HEK293 (cell line): ENCODE data around the gene ZNF776.

Experiments used
- CTCF ChIA-PET: fragments of 350-600 bp; formaldehyde crosslinking; extraction: SDS; loops from one replicate; lab custom pipeline; 2021; ENCODE audit warnings: antibody characterized with exemption; lab: Yijun Ruan, JAX
- POLR2A ChIA-PET: fragments of 300-600 bp; formaldehyde crosslinking; extraction: SDS; loops from one replicate; lab custom pipeline; 2020; ENCODE audit warnings: antibody characterized with exemption, inconsistent platforms; lab: Yijun Ruan, JAX
- H3K27ac ChIP-seq: fragments of 200-500 bp; sonication (Bioruptor generic); 2 replicates; pipeline ENCODE4 v1.5.1; 2014; ENCODE audit warnings: low read depth, low read length, control low read depth, inconsistent platforms; ENCODE audit errors: extremely low read depth
- H3K36me3 ChIP-seq, 2 experiments: fragments of 200-500 bp in 1 of 2; sonication (Bioruptor generic) in 1 of 2; 1 replicate in 1 of 2; 2 replicates in 1 of 2; pipeline ENCODE4 v1.5.1; 2014 to 2017; ENCODE audit warnings: inconsistent platforms in 2 of 2, low read length in 2 of 2; ENCODE audit not compliant: control insufficient read depth in 2 of 2, insufficient read depth in 1 of 2
- H3K4me1 ChIP-seq: fragments of 200-500 bp; sonication (Bioruptor generic); 2 replicates; pipeline ENCODE4 v1.5.1; 2014; ENCODE audit warnings: mild to moderate bottlenecking, low read length, inconsistent platforms; ENCODE audit not compliant: control insufficient read depth, insufficient read depth
- H3K4me3 ChIP-seq: 2 replicates; pipeline ENCODE4 v1.5.1; 2011; ENCODE audit warnings: low read depth, mild to moderate bottlenecking, control low read depth, low read length, moderate library complexity
- H3K9me3 ChIP-seq: fragments of 200-500 bp; sonication (Bioruptor generic); 2 replicates; pipeline ENCODE4 v1.5.1; 2014; ENCODE audit warnings: low read depth, low read length, inconsistent platforms; ENCODE audit not compliant: control insufficient read depth, insufficient read depth
- BCL11B ChIP-seq: fragments of 450-650 bp; formaldehyde crosslinking; IDR thresholded peaks from 2 replicates; pipeline ENCODE4 v1.5.1; 2016; ENCODE audit warnings: low read depth, missing biosample characterization, missing genetic modification characterization
- PRDM1 ChIP-seq: fragments of 450-650 bp; formaldehyde crosslinking; IDR thresholded peaks from 2 replicates; pipeline ENCODE4; 2016; ENCODE audit warnings: missing biosample characterization, missing genetic modification characterization
- SETDB1 ChIP-seq: IDR thresholded peaks from one replicate; pipeline ENCODE4 v1.6.1; 2017; ENCODE audit warnings: mild to moderate bottlenecking, low read length, moderate library complexity, mixed read lengths; ENCODE audit not compliant: insufficient read length
- WT1 ChIP-seq: fragments of 450-650 bp; formaldehyde crosslinking; IDR thresholded peaks from 2 replicates; pipeline ENCODE4 v1.5.1; 2016; ENCODE audit warnings: missing biosample characterization, missing genetic modification characterization
- ZNF146 ChIP-seq: fragments of 450-650 bp; formaldehyde crosslinking; IDR thresholded peaks from 2 replicates; pipeline ENCODE4 v1.5.1; 2016; ENCODE audit warnings: missing biosample characterization, missing genetic modification characterization
- ZNF2 ChIP-seq: fragments of 450-650 bp; formaldehyde crosslinking; IDR thresholded peaks from 2 replicates; pipeline ENCODE4 v1.5.1; 2016; ENCODE audit warnings: missing biosample characterization, missing genetic modification characterization
- ZNF24 ChIP-seq: fragments of 450-650 bp; formaldehyde crosslinking; IDR thresholded peaks from 2 replicates; pipeline ENCODE4 v1.5.1; 2016; ENCODE audit warnings: missing biosample characterization, missing genetic modification characterization
- ZNF37A ChIP-seq: fragments of 450-650 bp; IDR thresholded peaks from 2 replicates; pipeline ENCODE4 v1.5.1; 2018; ENCODE audit warnings: missing biosample characterization, missing genetic modification characterization
- ZNF518A ChIP-seq: fragments of 450-650 bp; formaldehyde crosslinking; conservative IDR thresholded peaks from 2 replicates; pipeline ENCODE4 v1.5.1; 2016; ENCODE audit warnings: low read depth, missing biosample characterization, missing genetic modification characterization
- ZNF521 ChIP-seq: fragments of 450-650 bp; formaldehyde crosslinking; IDR thresholded peaks from 2 replicates; pipeline ENCODE4 v1.5.1; 2017; ENCODE audit warnings: missing biosample characterization, mild to moderate bottlenecking, missing genetic modification characterization
- ZNF549 ChIP-seq: fragments of 450-650 bp; IDR thresholded peaks from 2 replicates; pipeline ENCODE4 v1.5.1; 2018; ENCODE audit warnings: missing biosample characterization, missing genetic modification characterization, mild to moderate bottlenecking, inconsistent platforms, moderate library complexity
- ZNF747 ChIP-seq: fragments of 450-650 bp; formaldehyde crosslinking; IDR thresholded peaks from 2 replicates; pipeline ENCODE4 v1.5.1; 2016; ENCODE audit warnings: missing biosample characterization, missing genetic modification characterization
- TF ChIP-seq, protein P1 (sequence below): fragments of 450-650 bp; formaldehyde crosslinking; IDR thresholded peaks from 2 replicates; pipeline ENCODE4 v1.5.1; 2016; ENCODE audit warnings: missing biosample characterization, missing genetic modification characterization
- TF ChIP-seq, protein P2 (sequence below): fragments of 450-650 bp; IDR thresholded peaks from 2 replicates; pipeline ENCODE4 v1.5.1; 2018; ENCODE audit warnings: missing biosample characterization, mild to moderate bottlenecking, missing genetic modification characterization
- TF ChIP-seq, protein P3 (sequence below): fragments of 450-650 bp; formaldehyde crosslinking; IDR thresholded peaks from 2 replicates; pipeline ENCODE4 v1.5.1; 2016; ENCODE audit warnings: missing biosample characterization, missing genetic modification characterization

Gene ZNF776

DNA sequence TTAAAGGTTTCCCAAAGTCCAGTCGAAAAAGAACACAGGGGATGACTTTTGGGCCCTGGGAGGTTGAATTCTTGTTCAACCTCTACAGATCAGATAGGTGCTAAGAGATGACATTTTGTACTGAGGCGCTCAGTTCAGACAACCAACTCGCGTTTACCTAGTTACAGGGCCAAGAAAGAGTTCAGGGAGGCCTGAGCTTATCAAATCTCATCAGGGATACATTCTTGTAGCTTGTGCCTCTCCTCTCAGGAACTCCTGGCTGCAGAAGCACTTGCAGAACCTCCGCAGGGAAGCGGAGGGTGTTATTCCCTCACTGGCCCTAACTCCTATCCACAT is 825 bp downstream of the ZNF776 start (continued):
- no peak for TF ChIP-seq ZNF747
- TF ChIP-seq ZNF24 (tag by site-specific recombination), result no peak
- TF ChIP-seq PRDM1 (tag by site-specific recombination), result no peak
- TF ChIP-seq, protein P1, sequence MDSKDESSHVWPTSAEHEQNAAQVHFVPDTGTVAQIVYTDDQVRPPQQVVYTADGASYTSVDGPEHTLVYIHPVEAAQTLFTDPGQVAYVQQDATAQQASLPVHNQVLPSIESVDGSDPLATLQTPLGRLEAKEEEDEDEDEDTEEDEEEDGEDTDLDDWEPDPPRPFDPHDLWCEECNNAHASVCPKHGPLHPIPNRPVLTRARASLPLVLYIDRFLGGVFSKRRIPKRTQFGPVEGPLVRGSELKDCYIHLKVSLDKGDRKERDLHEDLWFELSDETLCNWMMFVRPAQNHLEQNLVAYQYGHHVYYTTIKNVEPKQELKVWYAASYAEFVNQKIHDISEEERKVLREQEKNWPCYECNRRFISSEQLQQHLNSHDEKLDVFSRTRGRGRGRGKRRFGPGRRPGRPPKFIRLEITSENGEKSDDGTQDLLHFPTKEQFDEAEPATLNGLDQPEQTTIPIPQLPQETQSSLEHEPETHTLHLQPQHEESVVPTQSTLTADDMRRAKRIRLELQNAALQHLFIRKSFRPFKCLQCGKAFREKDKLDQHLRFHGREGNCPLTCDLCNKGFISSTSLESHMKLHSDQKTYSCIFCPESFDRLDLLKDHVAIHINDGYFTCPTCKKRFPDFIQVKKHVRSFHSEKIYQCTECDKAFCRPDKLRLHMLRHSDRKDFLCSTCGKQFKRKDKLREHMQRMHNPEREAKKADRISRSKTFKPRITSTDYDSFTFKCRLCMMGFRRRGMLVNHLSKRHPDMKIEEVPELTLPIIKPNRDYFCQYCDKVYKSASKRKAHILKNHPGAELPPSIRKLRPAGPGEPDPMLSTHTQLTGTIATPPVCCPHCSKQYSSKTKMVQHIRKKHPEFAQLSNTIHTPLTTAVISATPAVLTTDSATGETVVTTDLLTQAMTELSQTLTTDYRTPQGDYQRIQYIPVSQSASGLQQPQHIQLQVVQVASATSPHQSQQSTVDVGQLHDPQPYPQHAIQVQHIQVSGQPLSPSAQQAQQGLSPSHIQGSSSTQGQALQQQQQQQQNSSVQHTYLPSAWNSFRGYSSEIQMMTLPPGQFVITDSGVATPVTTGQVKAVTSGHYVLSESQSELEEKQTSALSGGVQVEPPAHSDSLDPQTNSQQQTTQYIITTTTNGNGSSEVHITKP (tag by site-specific recombination), result no peak
- TF ChIP-seq ZNF549 (tag by site-specific recombination), result no peak
- TF ChIP-seq ZNF521 (tag by site-specific recombination), result no peak
- no peak for TF ChIP-seq ZNF37A (tag by site-specific recombination)
- TF ChIP-seq, protein P2, sequence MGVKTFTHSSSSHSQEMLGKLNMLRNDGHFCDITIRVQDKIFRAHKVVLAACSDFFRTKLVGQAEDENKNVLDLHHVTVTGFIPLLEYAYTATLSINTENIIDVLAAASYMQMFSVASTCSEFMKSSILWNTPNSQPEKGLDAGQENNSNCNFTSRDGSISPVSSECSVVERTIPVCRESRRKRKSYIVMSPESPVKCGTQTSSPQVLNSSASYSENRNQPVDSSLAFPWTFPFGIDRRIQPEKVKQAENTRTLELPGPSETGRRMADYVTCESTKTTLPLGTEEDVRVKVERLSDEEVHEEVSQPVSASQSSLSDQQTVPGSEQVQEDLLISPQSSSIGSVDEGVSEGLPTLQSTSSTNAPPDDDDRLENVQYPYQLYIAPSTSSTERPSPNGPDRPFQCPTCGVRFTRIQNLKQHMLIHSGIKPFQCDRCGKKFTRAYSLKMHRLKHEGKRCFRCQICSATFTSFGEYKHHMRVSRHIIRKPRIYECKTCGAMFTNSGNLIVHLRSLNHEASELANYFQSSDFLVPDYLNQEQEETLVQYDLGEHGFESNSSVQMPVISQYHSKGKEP (tag by site-specific recombination), result no peak
- TF ChIP-seq ZNF146 (tag by site-specific recombination), result no peak
- no peak for TF ChIP-seq SETDB1
- no peak for TF ChIP-seq ZNF2 (tag by site-specific recombination)
- TF ChIP-seq BCL11B (tag by site-specific recombination), result no peak
- TF ChIP-seq, all 188 proteins: peak for 0

GRCh38 chr19:57748029-57748428 is 1.4 kb downstream of the ZNF776 start:
- ChIA-PET POLR2A (interaction anchor here (0.6 to 1.1 kb wide), 2 partner anchors 21 to 67 kb away, joined by 3 to 5 read pairs; partner anchors contain the start of gene ZNF586), CTCF (no interaction called here)
- Histone ChIP-seq H3K9me3 (peaks cover 8% of the 10 kb centered on the region), H3K4me3 (peak overlapping the region; percentile 100), H3K4me1 (no peaks in the 10 kb centered on the region), H3K36me3 (peaks cover 44 to 60% of the 10 kb centered on the region in 2 experiments), H3K27ac (no peak overlapping the region)
- TF ChIP-seq, protein P3, sequence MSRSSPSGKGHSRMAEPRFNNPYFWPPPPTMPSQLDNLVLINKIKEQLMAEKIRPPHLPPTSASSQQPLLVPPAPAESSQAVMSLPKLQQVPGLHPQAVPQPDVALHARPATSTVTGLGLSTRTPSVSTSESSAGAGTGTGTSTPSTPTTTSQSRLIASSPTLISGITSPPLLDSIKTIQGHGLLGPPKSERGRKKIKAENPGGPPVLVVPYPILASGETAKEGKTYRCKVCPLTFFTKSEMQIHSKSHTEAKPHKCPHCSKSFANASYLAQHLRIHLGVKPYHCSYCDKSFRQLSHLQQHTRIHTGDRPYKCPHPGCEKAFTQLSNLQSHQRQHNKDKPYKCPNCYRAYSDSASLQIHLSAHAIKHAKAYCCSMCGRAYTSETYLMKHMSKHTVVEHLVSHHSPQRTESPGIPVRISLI (tag by site-specific recombination), result 0 out of 2 replicates have a peak, but pooled peaks have one; percentile 4
- no peak for TF ChIP-seq WT1
- no peak for TF ChIP-seq ZNF518A
